Effector memory CD4-positive, alpha-beta T cell (primary cell): ENCODE data around the gene SUGT1.

Source experiments
- DNase-seq, 3 donors: peaks; one replicate each; pipeline ENCODE4 v3.0.0-alpha.2; 2020
- H3K27ac ChIP-seq: 2 replicates; pipeline ENCODE4 v1.7.0; 2013; ENCODE audit warnings: mild to moderate bottlenecking, low read length, moderate library complexity; ENCODE audit not compliant: insufficient read depth, poor library complexity, severe bottlenecking
- H3K27me3 ChIP-seq: replicated peaks from 2 replicates; pipeline ENCODE4 v1.7.0; 2013; ENCODE audit warnings: mild to moderate bottlenecking, low read length; ENCODE audit not compliant: insufficient read depth, control insufficient read depth, poor library complexity, severe bottlenecking
- H3K36me3 ChIP-seq: 2 replicates; pipeline ENCODE4 v1.7.0; 2013; ENCODE audit warnings: mild to moderate bottlenecking, low read length, moderate library complexity; ENCODE audit not compliant: control insufficient read depth, insufficient read depth
- H3K4me1 ChIP-seq: 2 replicates; pipeline ENCODE4 v1.7.0; 2013; ENCODE audit warnings: low read length, mild to moderate bottlenecking; ENCODE audit not compliant: control insufficient read depth, insufficient read depth, poor library complexity, severe bottlenecking
- H3K4me3 ChIP-seq: 2 replicates; pipeline ENCODE4 v1.7.0; 2013; ENCODE audit warnings: low read length, low read depth, mild to moderate bottlenecking; ENCODE audit not compliant: insufficient read depth, poor library complexity, severe bottlenecking
- H3K9me3 ChIP-seq: 2 replicates; pipeline ENCODE4 v1.7.0; 2013; ENCODE audit warnings: mild to moderate bottlenecking, low read length, moderate library complexity; ENCODE audit not compliant: control insufficient read depth

Gene SUGT1

GRCh38 chr13:52743988-52744387, 91.4 kb downstream of the SUGT1 start:
- H3K27me3 ChIP-seq, result peaks cover 15% of the 10 kb centered on the region
- no peaks in the 10 kb centered on the region for H3K36me3 ChIP-seq
- no peak for DNase-seq
- no peaks in the 10 kb centered on the region for H3K9me3 ChIP-seq
- no peak overlapping the region for H3K4me3 ChIP-seq
- H3K4me1 ChIP-seq, result peaks cover 4% of the 10 kb centered on the region
- H3K27ac ChIP-seq, result no peak overlapping the region

GRCh38 chr13:52744842-52745375, 92.3 kb downstream of the SUGT1 start:
- Histone ChIP-seq H3K36me3 (no peaks in the 10 kb centered on the region), H3K27ac (no peak overlapping the region), H3K9me3 (no peaks in the 10 kb centered on the region), H3K4me3 (no peak overlapping the region), H3K27me3 (peaks cover 6% of the 10 kb centered on the region), H3K4me1 (no peaks in the 10 kb centered on the region)
- no peak for DNase-seq

- no peak for DNase-seq
- no peaks in the 10 kb centered on the region for H3K4me1 ChIP-seq
- H3K4me3 ChIP-seq, result no peak overlapping the region
- H3K27me3 ChIP-seq, result no peaks in the 10 kb centered on the region
- H3K9me3 ChIP-seq, result no peaks in the 10 kb centered on the region
- H3K27ac ChIP-seq, result no peak overlapping the region
- H3K36me3 ChIP-seq, result no peaks in the 10 kb centered on the region
Measured at GRCh38 chr13:52746141-52746540, 93.5 kb downstream of the SUGT1 start.

GRCh38 chr13:52749419-52749818, 96.8 kb downstream of the SUGT1 start:
- no peaks in the 10 kb centered on the region for H3K27me3 ChIP-seq
- H3K9me3 ChIP-seq, result no peaks in the 10 kb centered on the region
- H3K4me1 ChIP-seq, result no peaks in the 10 kb centered on the region
- H3K27ac ChIP-seq, result no peak overlapping the region
- no peak overlapping the region for H3K4me3 ChIP-seq
- no peaks in the 10 kb centered on the region for H3K36me3 ChIP-seq
- DNase-seq, result no peak
